Karpas-422 (cell line): Measurements from ENCODE around the gene SLC36A3. TPM values are rescaled to one million over a fixed set of nuclear protein-coding genes. Genes with fewer than 3 reads are reported as not detected.
A peak's percentile ranks its signal among the peaks of the same experiment; 100 is the strongest.
"Not testable (repeated sequence)": the region's sequence is repeated elsewhere in the genome, so short reads cannot be mapped to it uniquely, and the experiment has no call there.

Source experiments
- DNase-seq: peaks from one replicate; pipeline ENCODE4 v3.0.0-alpha.2; 2015
- H2AFZ ChIP-seq: fragments of 200-600 bp; sonication (generic); 2 replicates; pipeline ENCODE4 v1.6.1; 2014; ENCODE audit warnings: antibody characterized with exemption, low read length, mixed read lengths
- H3K27ac ChIP-seq: fragments of 200-600 bp; sonication (generic); 2 replicates; pipeline ENCODE4 v1.5.1; 2014; ENCODE audit warnings: mild to moderate bottlenecking, low read length, moderate library complexity
- H3K27me3 ChIP-seq: fragments of 200-600 bp; sonication (generic); 2 replicates; pipeline ENCODE4 v1.6.1; 2014; ENCODE audit warnings: low read length, mixed read lengths
- H3K36me3 ChIP-seq: fragments of 200-600 bp; sonication (generic); 2 replicates; pipeline ENCODE4 v1.6.1; 2014; ENCODE audit warnings: low read length, mixed read lengths; ENCODE audit not compliant: insufficient read depth
- H3K4me1 ChIP-seq: fragments of 200-600 bp; sonication (generic); 2 replicates; pipeline ENCODE4 v1.6.1; 2014; ENCODE audit warnings: mild to moderate bottlenecking, low read length, mixed read lengths
- H3K4me2 ChIP-seq: fragments of 200-600 bp; sonication (generic); 2 replicates; pipeline ENCODE4 v1.6.1; 2014; ENCODE audit warnings: low read length, low read depth, mild to moderate bottlenecking; ENCODE audit not compliant: poor library complexity, severe bottlenecking
- H3K4me3 ChIP-seq: fragments of 200-600 bp; sonication (generic); 2 replicates; pipeline ENCODE4 v1.5.1; 2014; ENCODE audit warnings: mild to moderate bottlenecking, antibody characterized with exemption, low read length, mixed read lengths
- H3K79me2 ChIP-seq: fragments of 200-600 bp; sonication (generic); 2 replicates; pipeline ENCODE4 v1.6.1; 2014; ENCODE audit warnings: mild to moderate bottlenecking, low read length, mixed read lengths
- H3K9ac ChIP-seq: fragments of 200-600 bp; sonication (generic); 2 replicates; pipeline ENCODE4 v1.6.0; 2014; ENCODE audit warnings: low read length
- H3K9me2 ChIP-seq: fragments of 200-600 bp; sonication (generic), shearing (Covaris generic); replicated peaks from 2 replicates; pipeline ENCODE4 v1.6.0; 2014; ENCODE audit warnings: mild to moderate bottlenecking, low read length, moderate library complexity; ENCODE audit not compliant: insufficient read depth
- H3K9me3 ChIP-seq: fragments of 300-700, 200-600 bp; sonication (generic); 2 replicates; pipeline ENCODE4 v1.6.1; 2014; ENCODE audit warnings: low read length, mixed read lengths
- H4K20me1 ChIP-seq: fragments of 200-600 bp; sonication (generic); 2 replicates; pipeline ENCODE4 v1.6.1; 2014; ENCODE audit warnings: mild to moderate bottlenecking, antibody characterized with exemption, low read length, low read depth; ENCODE audit not compliant: insufficient read depth
- total RNA-seq: library from RNA; depleted of rRNA; stranded (reverse); fragments of >200 nt; shearing (Covaris generic); gene quantifications from 2 replicates; pipeline ENCODE4 v1.2.3, GENCODE V29; 2014; ENCODE audit warnings: low replicate concordance

The SLC36A3 gene
- total RNA-seq, 1 experiment from 2014 or later = not detected

DNA sequence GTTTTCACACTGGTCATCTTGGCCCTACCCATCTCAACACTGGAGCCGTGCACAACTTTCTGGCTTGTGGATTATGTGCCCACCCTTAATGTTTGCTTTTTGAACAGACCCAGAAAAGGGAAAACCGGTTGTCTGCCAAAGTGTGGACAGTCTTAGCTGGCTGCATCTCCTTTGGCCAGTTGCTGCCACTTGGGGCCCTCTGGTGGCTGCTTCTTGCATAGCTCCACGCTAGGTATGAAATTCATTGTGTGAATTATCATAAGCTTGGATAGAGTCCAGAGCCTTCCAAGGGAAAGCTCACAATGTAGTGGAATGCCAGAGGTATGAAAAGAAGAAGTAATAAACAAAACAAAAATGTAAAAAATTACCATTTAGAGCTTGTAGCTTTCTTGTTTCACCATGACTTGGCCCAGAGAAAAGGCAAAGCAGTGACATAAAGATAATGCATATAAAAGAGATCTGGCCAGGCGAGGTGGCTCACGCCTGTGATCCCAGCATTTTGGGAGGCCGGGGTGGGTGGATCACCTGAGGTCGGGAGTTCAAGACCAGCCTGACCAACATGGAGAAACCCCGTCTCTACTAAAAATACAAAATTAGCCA, 12.5 kb upstream of the SLC36A3 start:
- Histone ChIP-seq H3K4me3 (no peak overlapping the region), H3K9me2 (no peaks in the 10 kb centered on the region), H3K9ac (no peak overlapping the region), H3K27me3 (0 out of 2 replicates have a peak, but pooled peaks cover 2% of the 10 kb centered on the region), H3K27ac (no peak overlapping the region), H3K4me2 (no peak overlapping the region), H3K4me1 (peaks cover 8% of the 10 kb centered on the region), H3K79me2 (no peaks in the 10 kb centered on the region), H2AFZ (no peak overlapping the region), H4K20me1 (no peaks in the 10 kb centered on the region), H3K36me3 (no peaks in the 10 kb centered on the region), H3K9me3 (0 out of 2 replicates have a peak, but pooled peaks cover 2% of the 10 kb centered on the region)
- peak; percentile 87 for DNase-seq

DNA sequence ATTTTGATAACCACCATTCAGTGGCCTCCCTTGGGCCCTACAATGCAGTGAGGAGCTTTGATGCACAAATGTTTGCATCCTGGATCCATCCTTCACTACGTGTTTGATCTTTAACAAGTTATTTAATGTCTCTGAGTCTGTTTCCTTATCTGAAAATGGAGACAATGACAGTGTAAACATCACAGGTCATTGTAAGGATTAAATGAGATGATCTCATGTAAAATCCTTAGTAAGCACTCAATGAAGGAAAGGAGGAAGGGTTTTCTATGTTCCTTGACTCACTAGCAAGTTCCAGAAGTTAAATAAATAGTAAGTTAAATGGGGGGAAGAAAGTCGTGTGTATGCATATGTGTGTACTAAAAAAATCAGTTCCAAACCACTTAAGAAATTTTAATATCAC, 9.8 kb upstream of the SLC36A3 start:
- H3K27ac ChIP-seq = no peak overlapping the region
- H3K36me3 ChIP-seq = no peaks in the 10 kb centered on the region
- H3K9me3 ChIP-seq = 0 out of 2 replicates have a peak, but pooled peaks cover 7% of the 10 kb centered on the region
- H3K4me2 ChIP-seq = no peak overlapping the region
- no peaks in the 10 kb centered on the region for H3K4me1 ChIP-seq
- no peak overlapping the region for H3K4me3 ChIP-seq
- H3K79me2 ChIP-seq = no peaks in the 10 kb centered on the region
- no peak overlapping the region for H3K9ac ChIP-seq
- H2AFZ ChIP-seq = no peak overlapping the region
- no peak for DNase-seq
- no peaks in the 10 kb centered on the region for H4K20me1 ChIP-seq
- H3K9me2 ChIP-seq = no peaks in the 10 kb centered on the region
- 0 out of 2 replicates have a peak, but pooled peaks cover 2% of the 10 kb centered on the region for H3K27me3 ChIP-seq

GRCh38 chr5:151312756-151313324, 9.3 kb upstream of the SLC36A3 start:
- Histone ChIP-seq H2AFZ (no peak overlapping the region), H3K79me2 (no peaks in the 10 kb centered on the region), H3K4me2 (no peak overlapping the region), H3K27ac (no peak overlapping the region), H3K36me3 (no peaks in the 10 kb centered on the region), H3K9me2 (no peaks in the 10 kb centered on the region), H3K4me1 (no peaks in the 10 kb centered on the region), H4K20me1 (no peaks in the 10 kb centered on the region), H3K4me3 (no peak overlapping the region), H3K9ac (no peak overlapping the region), H3K27me3 (0 out of 2 replicates have a peak, but pooled peaks cover 2% of the 10 kb centered on the region), H3K9me3 (0 out of 2 replicates have a peak, but pooled peaks cover 7% of the 10 kb centered on the region)
- no peak for DNase-seq

- no peaks in the 10 kb centered on the region for H4K20me1 ChIP-seq
- H3K27ac ChIP-seq = no peak overlapping the region
- no peak overlapping the region for H3K4me2 ChIP-seq
- H3K36me3 ChIP-seq = no peaks in the 10 kb centered on the region
- DNase-seq = no peak
- no peak overlapping the region for H3K4me3 ChIP-seq
- 0 out of 2 replicates have a peak, but pooled peaks cover 7% of the 10 kb centered on the region for H3K9me3 ChIP-seq
- H3K79me2 ChIP-seq = no peaks in the 10 kb centered on the region
- H3K9ac ChIP-seq = no peak overlapping the region
- H3K4me1 ChIP-seq = no peaks in the 10 kb centered on the region
- H3K9me2 ChIP-seq = no peaks in the 10 kb centered on the region
- H2AFZ ChIP-seq = no peak overlapping the region
- H3K27me3 ChIP-seq = 0 out of 2 replicates have a peak, but pooled peaks cover 2% of the 10 kb centered on the region
Observed at GRCh38 chr5:151310932-151311331, 7.4 kb upstream of the SLC36A3 start.

GRCh38 chr5:151309821-151310220, 6.3 kb upstream of the SLC36A3 start:
- H3K4me2 ChIP-seq, H3K4me3 ChIP-seq, H3K4me1 ChIP-seq, H3K79me2 ChIP-seq, H3K9me2 ChIP-seq, H3K27ac ChIP-seq, H3K36me3 ChIP-seq, H4K20me1 ChIP-seq, H3K27me3 ChIP-seq, H3K9me3 ChIP-seq, DNase-seq, H3K9ac ChIP-seq, H2AFZ ChIP-seq: not testable (repeated sequence)

DNA sequence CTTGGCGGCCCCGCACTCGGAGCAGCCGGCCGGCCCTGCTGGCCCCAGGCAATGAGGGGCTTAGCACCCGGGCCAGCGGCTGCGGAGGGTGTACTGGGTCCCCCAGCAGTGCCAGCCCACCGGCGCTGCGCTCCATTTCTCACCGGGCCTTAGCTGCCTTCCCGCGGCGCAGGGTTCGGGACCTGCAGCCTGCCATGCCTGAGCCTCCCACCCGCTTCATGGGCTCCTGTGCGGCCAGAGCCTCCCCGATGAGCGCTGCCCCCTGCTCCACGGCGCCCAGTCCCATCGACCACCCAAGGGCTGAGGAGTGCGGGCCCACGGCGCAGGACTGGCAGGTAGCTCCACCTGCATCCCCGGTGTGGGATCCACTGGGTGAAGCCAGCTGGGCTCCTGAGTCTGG, 5.7 kb upstream of the SLC36A3 start:
- not testable (repeated sequence) for DNase-seq, H3K27ac ChIP-seq, H3K9ac ChIP-seq, H3K4me3 ChIP-seq, H3K79me2 ChIP-seq, H3K9me2 ChIP-seq, H3K4me2 ChIP-seq, H3K36me3 ChIP-seq, H2AFZ ChIP-seq, H3K27me3 ChIP-seq, H4K20me1 ChIP-seq, H3K4me1 ChIP-seq, H3K9me3 ChIP-seq

DNA sequence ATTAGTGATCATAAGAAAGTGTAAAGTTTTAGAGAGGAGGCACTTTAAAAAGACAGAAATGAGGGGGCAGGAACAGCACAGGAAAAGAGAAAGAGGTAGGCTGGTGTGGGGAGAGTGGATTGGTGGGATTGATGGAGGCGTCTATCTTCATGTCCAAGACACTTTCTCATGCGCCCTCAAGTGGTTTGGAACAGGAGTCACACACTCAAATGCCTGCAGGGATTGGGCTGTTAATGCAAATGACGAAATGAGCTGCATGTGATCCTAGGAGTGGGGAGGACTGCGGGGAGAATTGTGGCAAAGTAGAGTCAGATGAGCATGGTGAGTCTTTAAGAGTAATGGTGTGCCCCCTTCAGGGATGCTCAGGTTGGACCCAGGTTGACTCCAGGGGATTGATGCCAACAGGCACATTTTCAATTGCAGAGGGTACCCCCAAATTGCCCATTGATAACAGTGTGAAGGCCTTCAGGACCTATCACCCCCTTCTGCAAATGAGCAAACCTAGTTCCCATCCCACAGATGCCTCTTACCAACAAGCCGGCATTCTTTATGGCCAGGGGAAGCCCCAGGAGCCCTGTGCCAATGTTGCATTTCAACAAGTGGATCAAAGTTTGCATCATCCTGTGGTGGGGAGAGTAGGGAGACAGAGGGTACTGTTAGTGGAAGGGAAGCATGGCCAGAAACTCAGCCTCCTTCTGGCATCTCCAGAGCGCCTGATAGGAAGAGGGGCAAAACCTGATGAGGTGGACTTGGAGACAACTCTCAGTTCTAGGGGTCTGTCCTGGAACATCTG, 5.3 kb downstream of the SLC36A3 start:
- Histone ChIP-seq H3K36me3 (no peaks in the 10 kb centered on the region), H3K27ac (no peak overlapping the region), H3K4me2 (no peak overlapping the region), H3K9me3 (no peaks in the 10 kb centered on the region), H2AFZ (no peak overlapping the region), H3K9ac (no peak overlapping the region), H3K4me1 (peaks cover 3% of the 10 kb centered on the region), H3K4me3 (no peak overlapping the region), H3K27me3 (no peaks in the 10 kb centered on the region), H3K9me2 (no peaks in the 10 kb centered on the region), H4K20me1 (no peaks in the 10 kb centered on the region), H3K79me2 (no peaks in the 10 kb centered on the region)
- DNase-seq = peak; percentile 86

DNA sequence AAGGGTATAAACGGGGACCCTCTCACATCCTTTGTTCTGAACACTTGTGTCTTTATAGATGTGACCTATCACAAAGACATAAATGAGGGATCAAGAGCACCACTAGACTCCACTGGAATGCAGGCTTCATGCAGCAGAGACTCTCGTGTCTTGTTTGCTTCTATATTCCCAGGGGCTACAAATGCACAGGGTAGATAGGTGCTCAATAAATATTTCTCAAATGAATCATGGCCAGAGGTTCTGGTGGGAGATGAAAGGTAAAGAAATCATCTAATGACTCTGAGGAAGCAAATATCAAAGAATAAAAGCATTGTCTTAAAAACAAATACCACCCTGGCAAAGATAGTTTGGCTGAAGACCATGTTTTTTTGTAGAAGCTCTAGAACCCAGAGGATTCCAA, 6.6 kb downstream of the SLC36A3 start:
- H3K4me2 ChIP-seq = no peak overlapping the region
- H4K20me1 ChIP-seq = no peaks in the 10 kb centered on the region
- no peaks in the 10 kb centered on the region for H3K9me3 ChIP-seq
- no peaks in the 10 kb centered on the region for H3K9me2 ChIP-seq
- H3K36me3 ChIP-seq = no peaks in the 10 kb centered on the region
- H3K4me3 ChIP-seq = no peak overlapping the region
- H3K9ac ChIP-seq = no peak overlapping the region
- H3K79me2 ChIP-seq = no peaks in the 10 kb centered on the region
- no peak overlapping the region for H3K27ac ChIP-seq
- H3K27me3 ChIP-seq = no peaks in the 10 kb centered on the region
- no peak for DNase-seq
- H2AFZ ChIP-seq = no peak overlapping the region
- peaks cover 3% of the 10 kb centered on the region for H3K4me1 ChIP-seq
